IMR-90 (cell line): ENCODE measurements around the gene MINDY2. TPM values are rescaled to one million over a fixed set of nuclear protein-coding genes. Genes with fewer than 3 reads are reported as not detected.

ENCODE experiments used
- ATAC-seq: fragments of 200-7000 bp; cut with Tn5 transposase; 2 replicates; pipeline ENCODE4 v1.9.1; 2020; ENCODE audit warnings: low read depth, mild to moderate bottlenecking, moderate library complexity
- BruUV-seq: library from RNA; stranded (reverse); fragments of 400-500 nt; replicated peaks from 2 replicates; lab custom pipeline; 2021; lab: Mats Ljungman, UMichigan
- CTCF ChIA-PET: fragments of 300-600 bp; formaldehyde crosslinking; extraction: SDS; loops from one replicate; lab custom pipeline; 2021; ENCODE audit warnings: antibody characterized with exemption; lab: Yijun Ruan, JAX
- POLR2A ChIA-PET: fragments of 300-600 bp; sonication (Branson Sonifier 250); formaldehyde crosslinking; loops from one replicate; lab custom pipeline; 2022; ENCODE audit warnings: antibody characterized with exemption; ENCODE audit not compliant: unreplicated experiment; lab: Charles Lee
- DNase-seq: peaks from one replicate; pipeline ENCODE4 v3.0.0; 2013
- H2AFZ ChIP-seq: replicated peaks from 2 replicates; pipeline ENCODE3; 2013; ENCODE audit warnings: low read length, mild to moderate bottlenecking; ENCODE audit not compliant: poor library complexity
- H2AK5ac ChIP-seq: 2 replicates; pipeline ENCODE4 v1.6.1; 2013; ENCODE audit warnings: low read depth, low read length, inconsistent platforms
- H2AK9ac ChIP-seq: replicated peaks from 2 replicates; pipeline ENCODE3; 2013; ENCODE audit warnings: mild to moderate bottlenecking, low read depth, low read length, moderate library complexity; ENCODE audit not compliant: poor library complexity
- H2BK120ac ChIP-seq: 2 replicates; pipeline ENCODE4 v1.6.1; 2013; ENCODE audit warnings: low read depth, low read length, inconsistent platforms
- H2BK15ac ChIP-seq: 3 replicates; pipeline ENCODE4 v1.6.1; 2013; ENCODE audit warnings: low read depth, low read length, inconsistent platforms
- H2BK20ac ChIP-seq: 2 replicates; pipeline ENCODE4 v1.6.1; 2013; ENCODE audit warnings: low read depth, mild to moderate bottlenecking, inconsistent platforms, low read length, moderate library complexity
- H2BK5ac ChIP-seq: 2 replicates; pipeline ENCODE4 v1.6.1; 2013; ENCODE audit warnings: mild to moderate bottlenecking, low read depth, low read length, inconsistent platforms; ENCODE audit not compliant: poor library complexity, severe bottlenecking
- H3K14ac ChIP-seq: replicated peaks from 2 replicates; pipeline ENCODE4 v1.6.1; 2013; ENCODE audit warnings: low read depth, low read length, inconsistent platforms
- H3K18ac ChIP-seq: 2 replicates; pipeline ENCODE4 v1.6.1; 2013; ENCODE audit warnings: low read depth, low read length, control low read depth
- H3K23ac ChIP-seq: 2 replicates; pipeline ENCODE4 v1.6.1; 2013; ENCODE audit warnings: low read depth, low read length, inconsistent platforms
- H3K27ac ChIP-seq: 2 replicates; pipeline ENCODE4 v1.5.1; 2013; ENCODE audit warnings: mild to moderate bottlenecking, control low read depth, low read length; ENCODE audit not compliant: insufficient read depth
- H3K27me3 ChIP-seq: 2 replicates; pipeline ENCODE4 v1.6.1; 2013; ENCODE audit warnings: low read length; ENCODE audit not compliant: control insufficient read depth, insufficient read depth
- H3K36me3 ChIP-seq: 2 replicates; pipeline ENCODE4 v1.6.1; 2013; ENCODE audit warnings: low read length, mixed read lengths; ENCODE audit not compliant: control insufficient read depth, insufficient read depth
- H3K4ac ChIP-seq: 2 replicates; pipeline ENCODE4 v1.6.1; 2013; ENCODE audit warnings: low read depth, low read length, inconsistent platforms
- H3K4me1 ChIP-seq: 2 replicates; pipeline ENCODE4 v1.6.1; 2013; ENCODE audit warnings: low read length, mixed read lengths; ENCODE audit not compliant: control insufficient read depth, insufficient read depth
- H3K4me2 ChIP-seq: 2 replicates; pipeline ENCODE4 v1.6.1; 2013; ENCODE audit warnings: low read depth, mild to moderate bottlenecking, control low read depth, low read length, moderate library complexity
- H3K4me3 ChIP-seq: 2 replicates; pipeline ENCODE4 v1.5.1; 2013; ENCODE audit warnings: low read depth, mild to moderate bottlenecking, control low read depth, low read length, moderate library complexity; ENCODE audit not compliant: insufficient read depth
- H3K56ac ChIP-seq: 2 replicates; pipeline ENCODE4 v1.6.1; 2013; ENCODE audit warnings: low read length, inconsistent platforms; ENCODE audit not compliant: insufficient read depth; ENCODE audit errors: extremely low read depth
- H3K79me1 ChIP-seq, 2 experiments: 2 replicates each; pipeline ENCODE4 v1.6.1; 2013; ENCODE audit warnings: low read length in 2 of 2, inconsistent platforms in 1 of 2, low read depth in 1 of 2
- H3K9ac ChIP-seq: 2 replicates; pipeline ENCODE4 v1.6.1; 2013; ENCODE audit warnings: low read depth, low read length, control low read depth
- H3K9me1 ChIP-seq: 2 replicates; pipeline ENCODE4 v1.6.1; 2013; ENCODE audit warnings: low read length, inconsistent platforms; ENCODE audit not compliant: insufficient read depth
- H3K9me3 ChIP-seq: 2 replicates; pipeline ENCODE4 v1.6.1; 2013; ENCODE audit warnings: low read length; ENCODE audit not compliant: control insufficient read depth, insufficient read depth
- H4K20me1 ChIP-seq: 2 replicates; pipeline ENCODE4 v1.6.1; 2013; ENCODE audit warnings: low read length, inconsistent platforms; ENCODE audit not compliant: insufficient read depth
- H4K5ac ChIP-seq: 2 replicates; pipeline ENCODE4 v1.6.1; 2013; ENCODE audit warnings: mild to moderate bottlenecking, low read depth, low read length, control low read depth
- H4K8ac ChIP-seq, 2 experiments: 2 replicates each; pipeline ENCODE4 v1.6.1; 2013; ENCODE audit warnings: low read depth in 2 of 2, low read length in 2 of 2, control low read depth in 1 of 2, inconsistent platforms in 1 of 2
- H4K91ac ChIP-seq: 2 replicates; pipeline ENCODE4 v1.6.1; 2013; ENCODE audit warnings: low read depth, low read length, inconsistent platforms; ENCODE audit not compliant: insufficient read depth
- BHLHE40 ChIP-seq: fragments of 150-350 bp; IDR thresholded peaks from 2 replicates; pipeline ENCODE4 v1.6.1; 2016; ENCODE audit warnings: mild to moderate bottlenecking, low read depth, low read length
- CEBPB ChIP-seq: IDR thresholded peaks from 2 replicates; pipeline ENCODE4 v1.6.1; 2012; ENCODE audit warnings: low read depth, low read length, improper control_type of control experiment
- CHD1 ChIP-seq: IDR thresholded peaks from 2 replicates; pipeline ENCODE4 v1.6.1; 2012; ENCODE audit warnings: low read depth, low read length, improper control_type of control experiment
- ELK1 ChIP-seq: fragments of 150-350 bp; IDR thresholded peaks from 2 replicates; pipeline ENCODE4 v1.6.1; 2016; ENCODE audit warnings: low read depth, mild to moderate bottlenecking, low read length, moderate library complexity, borderline replicate concordance
- FOS ChIP-seq: fragments of 150-350 bp; IDR thresholded peaks from 2 replicates; pipeline ENCODE4 v1.6.1; 2016; ENCODE audit warnings: low read depth, low read length
- MAZ ChIP-seq: IDR thresholded peaks from 2 replicates; pipeline ENCODE4 v1.6.1; 2012; ENCODE audit warnings: low read depth, mild to moderate bottlenecking, low read length, improper control_type of control experiment, moderate library complexity, borderline replicate concordance
- MXI1 ChIP-seq: IDR thresholded peaks from 2 replicates; pipeline ENCODE4 v1.6.1; 2012; ENCODE audit warnings: low read depth, mild to moderate bottlenecking, low read length, moderate library complexity, borderline replicate concordance
- NFE2L2 ChIP-seq: fragments of 150-350 bp; IDR thresholded peaks from 2 replicates; pipeline ENCODE4 v1.6.1; 2016; ENCODE audit warnings: low read depth, mild to moderate bottlenecking, low read length
- RAD21 ChIP-seq: IDR thresholded peaks from 2 replicates; pipeline ENCODE4 v1.6.1; 2012; ENCODE audit warnings: low read length, improper control_type of control experiment
- SMC3 ChIP-seq: fragments of 150-350 bp; IDR thresholded peaks from 2 replicates; pipeline ENCODE4 v1.6.1; 2016; ENCODE audit warnings: low read depth, mild to moderate bottlenecking, antibody characterized with exemption, low read length, moderate library complexity
- USF2 ChIP-seq: fragments of 150-350 bp; IDR thresholded peaks from 2 replicates; pipeline ENCODE4 v1.6.1; 2017; ENCODE audit warnings: mild to moderate bottlenecking, antibody characterized with exemption, low read length, low read depth
- WGBS, 2 experiments: methylation state at CpG; one replicate each; pipeline versions ENCODE4 v1.1.5 to v1.1.7; 2013; ENCODE audit warnings: missing lambda C conversion rate in 2 of 2; ENCODE audit not compliant: insufficient read length in 1 of 2; ENCODE audit errors: extremely low coverage in 2 of 2; 5-methylcytosine and 5-hydroxymethylcytosine counted together
- dilution Hi-C: fragments of 300-500 bp; cut with HindIII; formaldehyde crosslinking; loops from one replicate; pipeline ENCODE4 v1.14.3; 2018; ENCODE audit warnings: low sequenced_read_pairs; ENCODE audit not compliant: unreplicated experiment
- in situ Hi-C: fragments of 300-500 bp; cut with MboI; formaldehyde crosslinking; loops from 3 replicates; pipeline ENCODE4 v1.14.3; 2019; ENCODE audit warnings: low sequenced_read_pairs, inconsistent platforms, mixed read lengths
- intact Hi-C: fragments of 100-400 bp; cut with micrococcal nuclease; formaldehyde crosslinking; loops from 2 replicates; pipeline ENCODE4 v1.10.0; 2022
- polyA plus RNA-seq, 3 experiments: library from polyadenylated mRNA; depleted of rRNA; stranded (reverse); fragments of >200 nt; gene quantifications; 2 replicates each; pipeline ENCODE4 v1.2.3, GENCODE V29; 2012; ENCODE audit warnings: low replicate concordance in 1 of 3
- total RNA-seq: library from RNA; depleted of rRNA; stranded (reverse); fragments of >200 nt; gene quantifications from 2 replicates; pipeline ENCODE4 v1.2.3, GENCODE V29; 2012
- TF ChIP-seq, protein P1 (sequence below): conservative IDR thresholded peaks from 2 replicates; pipeline ENCODE4 v1.5.1; 2012; ENCODE audit warnings: mild to moderate bottlenecking, low read depth, low read length, improper control_type of control experiment

The MINDY2 gene
- total and polyA plus RNA-seq, 2 of the 4 experiments (the other 2 are of a cell fraction): 4.0 to 9.3 TPM

- TF ChIP-seq USF2: no peak
- no peak for TF ChIP-seq MAZ
- no peak for TF ChIP-seq CEBPB
- TF ChIP-seq NFE2L2: no peak
- TF ChIP-seq MXI1: no peak
- TF ChIP-seq, protein P1, sequence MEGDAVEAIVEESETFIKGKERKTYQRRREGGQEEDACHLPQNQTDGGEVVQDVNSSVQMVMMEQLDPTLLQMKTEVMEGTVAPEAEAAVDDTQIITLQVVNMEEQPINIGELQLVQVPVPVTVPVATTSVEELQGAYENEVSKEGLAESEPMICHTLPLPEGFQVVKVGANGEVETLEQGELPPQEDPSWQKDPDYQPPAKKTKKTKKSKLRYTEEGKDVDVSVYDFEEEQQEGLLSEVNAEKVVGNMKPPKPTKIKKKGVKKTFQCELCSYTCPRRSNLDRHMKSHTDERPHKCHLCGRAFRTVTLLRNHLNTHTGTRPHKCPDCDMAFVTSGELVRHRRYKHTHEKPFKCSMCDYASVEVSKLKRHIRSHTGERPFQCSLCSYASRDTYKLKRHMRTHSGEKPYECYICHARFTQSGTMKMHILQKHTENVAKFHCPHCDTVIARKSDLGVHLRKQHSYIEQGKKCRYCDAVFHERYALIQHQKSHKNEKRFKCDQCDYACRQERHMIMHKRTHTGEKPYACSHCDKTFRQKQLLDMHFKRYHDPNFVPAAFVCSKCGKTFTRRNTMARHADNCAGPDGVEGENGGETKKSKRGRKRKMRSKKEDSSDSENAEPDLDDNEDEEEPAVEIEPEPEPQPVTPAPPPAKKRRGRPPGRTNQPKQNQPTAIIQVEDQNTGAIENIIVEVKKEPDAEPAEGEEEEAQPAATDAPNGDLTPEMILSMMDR: 0 out of 2 replicates have a peak, but pooled peaks have one; percentile 10
- TF ChIP-seq BHLHE40: no peak
- TF ChIP-seq SMC3: no peak
- no peak for TF ChIP-seq ELK1
- TF ChIP-seq CHD1: no peak
- TF ChIP-seq FOS: no peak
- TF ChIP-seq RAD21: peak; percentile 23; the same call in 1 of the 2 replicates
- no peak overlapping the region for H3K4me3 ChIP-seq
- H3K36me3 ChIP-seq: peaks cover 9% of the 10 kb centered on the region
- DNase-seq: peak; percentile 4
- H3K79me1 ChIP-seq: peaks cover 2 to 4% of the 10 kb centered on the region in 2 experiments; a peak in 1 of 4 replicates
- no peak overlapping the region for H4K5ac ChIP-seq
- no peak overlapping the region for H3K27ac ChIP-seq
- no peaks in the 10 kb centered on the region for H3K9me1 ChIP-seq
- no peak overlapping the region for H3K14ac ChIP-seq
- H3K9me3 ChIP-seq: no peaks in the 10 kb centered on the region
- no peak overlapping the region for H3K4me2 ChIP-seq
- no peak overlapping the region for H3K18ac ChIP-seq
- dilution Hi-C loops: no loop called here
- 80% methylated on average over 1 of the region's 1 CpG; no CpG with 5 or more reads in 1 of the 2 experiments for WGBS, 2 experiments
- H2BK120ac ChIP-seq: no peak overlapping the region
- H2AFZ ChIP-seq: no peak overlapping the region
- no peak for ATAC-seq
- H3K4me1 ChIP-seq: no peaks in the 10 kb centered on the region
- H2BK15ac ChIP-seq: no peak overlapping the region
- H3K23ac ChIP-seq: no peak overlapping the region
- H4K91ac ChIP-seq: no peak overlapping the region
- no peaks in the 10 kb centered on the region for H3K27me3 ChIP-seq
- POLR2A ChIA-PET: no interaction called here
- in situ Hi-C loops: no loop called here
- no peaks in the 10 kb centered on the region for H4K20me1 ChIP-seq
- no peak overlapping the region for H4K8ac ChIP-seq
- intact Hi-C loops: no loop called here
- no peak overlapping the region for H2BK20ac ChIP-seq
- H3K56ac ChIP-seq: no peak overlapping the region
- CTCF ChIA-PET: interaction anchor here (0.6 kb wide), 1 partner anchor 12 kb away, joined by 3 read pairs; no protein-coding TSS in a partner anchor
- H2AK9ac ChIP-seq: no peak overlapping the region
- H2BK5ac ChIP-seq: no peak overlapping the region
- H3K4ac ChIP-seq: no peak overlapping the region
- BruUV-seq: no TSS peak
- no peak overlapping the region for H3K9ac ChIP-seq
- H2AK5ac ChIP-seq: no peak overlapping the region
Measured at GRCh38 chr15:58839485-58839884, 68.4 kb downstream of the MINDY2 start.
